ENCODE measurements around the gene ABO. TPM values are rescaled to one million over a fixed set of nuclear protein-coding genes. Genes with fewer than 3 reads are reported as not detected.
"Not testable (repeated sequence)": the region's sequence is repeated elsewhere in the genome, so short reads cannot be mapped to it uniquely, and the experiment has no call there.

ABO gene
- total and polyA plus RNA-seq, 9 of the 15 experiments (the other 6 are each of a cell fraction or from before 2014, with no cell fraction given) = 5.0 to 21.9 (median 11.9) TPM

- TF ChIP-seq CHD7 (IDR thresholded peaks at IDR 0.05; ENCODE audit: low read depth, low read length) (no peak), CXXC5 (CRISPR knock-in tag; IDR thresholded peaks at IDR 0.05) (no peak)
These were observed 64.8 kb downstream of the ABO start (continued) for GRCh38 chr9:133210202-133210532.

GRCh38 chr9:133209327-133210201, 65.4 kb downstream of the ABO start:
- intact Hi-C loops (cut with micrococcal nuclease); POLR2A ChIA-PET; H3K9me3 ChIP-seq (replicated peaks; ENCODE audit: control insufficient read depth, insufficient read depth, low read depth, low read length); H3K4me2 ChIP-seq (ENCODE audit: insufficient read depth, low read length); H3K4me3 ChIP-seq; H2AFZ ChIP-seq (ENCODE audit: low read depth, low read length); H3K36me3 ChIP-seq (ENCODE audit: control insufficient read depth, insufficient read depth, low read length); H3K9me1 ChIP-seq (ENCODE audit: control insufficient read depth, insufficient read depth, low read length); H4K20me1 ChIP-seq (replicated peaks; ENCODE audit: control insufficient read depth, insufficient read depth, low read length); ATAC-seq; H3K9ac ChIP-seq (ENCODE audit: insufficient read depth in 1 of 2, low read depth in 2 of 2, low read length in 2 of 2); BruUV-seq (replicated peaks); CTCF ChIA-PET (ENCODE audit: low intra/inter-chr PET ratio); in situ Hi-C loops (cut with MboI); H3K79me2 ChIP-seq (ENCODE audit: control insufficient read depth, insufficient read depth, low read length); H3K27ac ChIP-seq (ENCODE audit: extremely low read depth, low read depth, low read length); FAIRE-seq; DNase-seq (ENCODE audit: extremely low read depth in 1 of 4, low spot score in 3 of 4); H3K4me1 ChIP-seq (replicated peaks in 1 of 2; ENCODE audit: control insufficient read depth in 2 of 2, insufficient read depth in 2 of 2, low read length in 2 of 2): not testable (repeated sequence)
- peaks cover 21 to 55% of the 10 kb centered on the region in 2 experiments; a peak in 4 of 5 replicates for H3K27me3 ChIP-seq (ENCODE audit: control insufficient read depth in 2 of 2, insufficient read depth in 2 of 2, low read length in 2 of 2)
- 19% methylated on average over 26 of the region's 29 CpGs for WGBS (ENCODE audit: insufficient coverage, low coverage, missing lambda C conversion rate)

All from K562 (cell line).